CMK (cell line): ENCODE results near the gene GSTA2.
"Not testable (repeated sequence)": the region's sequence is repeated elsewhere in the genome, so short reads cannot be mapped to it uniquely, and the experiment has no call there.

Experiments
- DNase-seq: peaks from one replicate; pipeline ENCODE4 v3.0.0-alpha.2; 2010; ENCODE audit warnings: low read depth

Gene GSTA2

DNA sequence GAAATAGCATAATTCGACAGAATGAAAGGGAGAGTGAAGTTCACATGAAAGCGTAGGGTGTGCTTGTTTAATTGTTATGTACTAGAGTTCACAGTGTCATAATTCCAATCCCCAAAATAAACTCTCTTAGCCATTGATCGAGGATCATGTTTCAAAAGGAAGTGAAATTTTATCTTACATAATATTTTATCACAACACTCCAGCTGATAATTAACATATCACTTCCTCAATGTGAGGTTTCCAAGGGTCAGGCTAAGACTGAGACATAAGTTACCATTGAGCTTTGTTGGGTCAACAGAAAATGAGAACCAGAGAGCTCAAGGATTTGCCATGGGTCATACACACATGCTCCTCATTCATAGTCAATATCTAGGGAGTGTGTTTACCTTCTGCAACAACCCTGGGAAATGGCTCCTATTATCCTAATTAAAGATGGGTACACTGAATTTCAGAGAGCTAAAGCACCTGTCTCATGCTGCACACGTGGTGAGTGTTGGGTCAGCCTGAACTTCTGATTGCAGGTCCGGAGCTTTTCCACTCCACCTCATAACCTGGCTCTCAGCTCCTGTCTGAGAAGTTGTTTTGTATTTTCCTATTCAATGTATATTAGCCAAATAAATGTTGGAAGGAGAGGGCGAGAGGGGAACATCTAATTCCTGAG lies 3.0 kb downstream of the GSTA2 start:
- DNase-seq, result no peak

- no peak for DNase-seq
Observed at GRCh38 chr6:52759085-52759484, 4.2 kb downstream of the GSTA2 start.

- not testable (repeated sequence) for DNase-seq
Observed at GRCh38 chr6:52757651-52758338, 5.5 kb downstream of the GSTA2 start.

GRCh38 chr6:52754443-52754842 lies 8.8 kb downstream of the GSTA2 start:
- DNase-seq, result no peak

- not testable (repeated sequence) for DNase-seq
Observed at GRCh38 chr6:52753137-52753536, 10.1 kb downstream of the GSTA2 start.

GRCh38 chr6:52752310-52752709 lies 11.0 kb downstream of the GSTA2 start:
- DNase-seq, result no peak

DNA sequence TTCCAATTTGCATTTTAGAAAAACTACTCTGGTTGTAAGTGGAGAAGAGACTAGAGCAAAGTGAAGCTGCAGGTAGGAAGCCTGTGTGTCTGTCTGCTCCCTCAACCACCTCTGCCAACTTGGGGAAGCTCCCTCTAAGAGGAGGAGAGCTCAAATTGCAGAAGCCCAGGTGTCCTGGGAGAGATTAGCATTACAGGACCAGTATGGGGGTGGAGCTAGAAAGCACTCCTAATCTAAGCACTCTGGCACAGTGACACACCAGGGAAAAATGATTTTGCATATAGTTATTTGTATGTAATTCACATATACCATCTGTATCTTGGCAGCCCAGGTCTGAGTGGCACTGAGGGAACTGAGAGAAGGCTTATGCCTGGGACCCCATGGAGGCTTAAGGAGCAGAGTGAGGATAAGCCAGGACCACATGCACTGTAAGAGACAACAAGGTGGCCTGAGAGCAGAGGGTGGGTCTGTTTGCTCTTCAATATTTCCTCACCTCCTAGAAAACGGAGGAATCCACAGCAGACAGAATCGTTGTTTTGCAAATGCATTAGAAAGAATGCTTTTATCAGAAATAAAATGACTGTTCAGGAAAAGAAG lies 13.6 kb downstream of the GSTA2 start:
- no peak for DNase-seq

DNA sequence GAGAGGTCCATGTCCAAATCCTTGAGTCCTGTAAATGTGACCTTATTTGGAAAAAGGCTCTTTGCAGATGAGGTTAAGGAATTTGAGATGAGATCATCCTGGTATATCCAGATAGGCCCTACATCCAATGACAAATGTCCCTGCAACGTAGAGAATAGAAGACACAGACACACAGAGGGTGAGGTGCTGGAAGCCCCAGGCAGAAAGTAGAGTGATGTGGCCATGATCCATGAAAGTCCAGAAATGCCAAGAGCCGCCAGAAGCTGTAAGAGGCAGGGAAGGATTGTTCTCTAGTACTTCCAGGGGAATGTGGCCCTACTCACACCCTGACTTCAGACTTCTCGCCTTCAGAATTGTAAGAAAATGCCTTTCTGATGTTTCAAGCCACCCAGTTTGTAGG lies 16.0 kb downstream of the GSTA2 start:
- DNase-seq, result not testable (repeated sequence)

GRCh38 chr6:52746213-52746612 lies 17.1 kb downstream of the GSTA2 start:
- DNase-seq, result no peak

DNA sequence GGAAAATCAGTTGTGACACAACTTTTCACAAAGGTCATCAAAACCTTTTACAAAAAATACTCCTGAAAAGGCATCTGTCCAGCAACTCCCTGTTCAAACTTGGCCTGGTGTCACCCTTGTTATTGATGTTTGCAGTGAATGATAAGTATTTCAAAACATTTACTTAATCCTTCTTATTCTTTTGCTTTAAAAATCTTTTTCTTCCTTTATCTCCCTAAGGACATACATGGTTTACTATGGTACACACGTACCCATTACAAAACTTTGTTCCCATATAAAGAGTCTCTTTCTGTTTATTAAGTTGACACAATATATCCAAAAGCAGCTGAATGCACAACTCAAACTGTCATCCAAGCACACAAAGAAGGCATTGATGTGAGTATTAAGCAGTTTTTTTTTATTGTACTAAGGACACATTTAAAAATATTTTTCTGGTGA lies 17.5 kb downstream of the GSTA2 start:
- DNase-seq, result no peak

GRCh38 chr6:52741872-52742271 lies 21.4 kb downstream of the GSTA2 start:
- no peak for DNase-seq

DNA sequence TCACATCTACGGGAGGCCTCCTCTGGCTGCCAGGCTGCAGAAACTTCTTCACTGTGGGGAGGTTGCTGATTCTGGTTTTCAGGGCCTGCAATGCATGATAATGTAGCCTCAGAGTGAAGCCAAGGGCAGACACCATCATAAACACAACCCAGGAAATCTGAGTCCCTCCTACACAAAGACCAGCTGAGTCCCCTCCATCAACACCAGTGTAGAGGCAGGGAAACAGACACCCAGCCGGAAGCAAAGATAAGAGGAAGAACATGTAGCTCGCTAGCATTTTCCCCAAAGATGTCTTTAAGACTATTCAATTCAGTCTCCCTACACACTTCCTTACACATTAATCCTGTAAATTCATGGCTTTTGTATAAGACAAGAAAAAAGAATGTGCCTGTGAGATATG lies 23.6 kb downstream of the GSTA2 start:
- peak; percentile 38 for DNase-seq

DNA sequence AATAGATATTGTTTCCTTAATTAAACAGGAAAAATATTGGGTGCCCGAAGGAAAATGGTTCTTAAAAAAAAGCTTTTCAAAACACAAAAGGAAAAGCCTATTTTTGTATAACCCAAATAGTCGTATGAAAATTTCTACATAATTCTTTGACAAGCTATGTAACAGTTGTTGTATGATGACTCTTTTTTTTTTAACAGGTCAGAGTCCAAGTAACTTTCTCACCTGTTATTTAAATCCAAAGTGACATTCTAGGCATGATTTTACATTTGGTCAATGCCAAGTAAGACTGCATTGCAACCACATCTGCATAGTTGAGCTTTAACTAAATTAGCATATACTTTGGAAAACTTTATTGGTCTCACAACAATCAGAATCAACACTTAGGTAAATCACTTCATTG lies 24.1 kb downstream of the GSTA2 start:
- DNase-seq, result no peak

DNA sequence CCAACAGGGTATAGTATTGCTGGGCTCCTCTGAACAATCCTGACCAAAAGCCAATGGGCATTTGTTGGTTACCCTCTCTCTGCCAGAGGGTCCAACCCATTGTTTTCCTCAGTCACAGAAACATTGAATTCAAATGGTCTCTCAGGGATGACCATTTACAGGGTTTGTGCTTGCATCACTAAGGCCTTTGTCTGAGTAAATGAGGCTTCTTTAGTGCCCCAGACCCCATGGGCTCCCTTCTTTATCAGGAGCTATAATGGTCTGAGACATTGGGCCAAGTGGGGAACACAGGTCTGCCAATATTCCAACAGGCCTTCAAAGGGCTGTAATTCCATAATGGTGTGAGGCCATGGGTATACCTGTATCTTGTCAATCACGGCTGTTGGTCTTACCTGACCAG lies 27.1 kb downstream of the GSTA2 start:
- no peak for DNase-seq

DNA sequence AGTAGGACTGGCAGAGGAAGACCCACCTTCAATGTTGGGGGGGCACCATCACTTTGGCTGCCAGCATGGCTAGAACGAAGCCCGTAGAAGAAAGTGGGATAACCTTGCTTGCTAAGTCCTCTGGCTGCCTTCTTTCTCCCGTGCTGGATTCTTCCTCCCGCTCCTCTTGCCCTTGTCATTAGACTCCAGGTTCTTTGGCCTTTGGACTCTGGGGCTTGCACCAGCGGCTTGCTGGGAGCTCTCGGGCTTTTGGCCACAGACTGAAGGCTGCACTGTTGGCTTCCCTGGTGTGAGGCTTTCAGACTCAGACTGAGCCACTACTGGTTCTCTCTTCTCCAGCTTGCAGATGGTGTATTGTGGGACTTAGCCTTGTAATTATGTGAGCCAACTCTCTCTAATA lies 28.2 kb downstream of the GSTA2 start:
- DNase-seq, result no peak

GRCh38 chr6:52734072-52734471 lies 29.2 kb downstream of the GSTA2 start:
- DNase-seq, result no peak

DNA sequence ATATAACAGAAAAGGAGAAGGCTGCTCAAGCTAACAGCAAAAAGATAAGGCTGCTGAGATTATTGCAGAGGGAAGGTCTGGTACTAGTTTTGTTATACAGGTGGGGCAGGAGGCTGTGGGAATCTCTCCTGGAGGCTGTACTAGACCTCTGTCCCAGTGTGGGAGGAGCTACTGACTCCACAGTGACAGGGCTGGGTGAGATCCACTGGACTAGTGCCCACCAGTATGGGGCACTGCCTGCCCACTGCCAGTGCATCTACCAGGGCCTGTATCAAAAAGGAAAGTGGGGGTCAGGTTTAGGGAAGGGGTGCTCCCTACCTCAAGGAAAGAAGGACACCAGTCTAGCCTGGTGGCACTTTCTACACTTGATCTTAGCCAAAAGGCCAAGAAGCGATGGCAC lies 30.1 kb downstream of the GSTA2 start:
- DNase-seq, result no peak

DNA sequence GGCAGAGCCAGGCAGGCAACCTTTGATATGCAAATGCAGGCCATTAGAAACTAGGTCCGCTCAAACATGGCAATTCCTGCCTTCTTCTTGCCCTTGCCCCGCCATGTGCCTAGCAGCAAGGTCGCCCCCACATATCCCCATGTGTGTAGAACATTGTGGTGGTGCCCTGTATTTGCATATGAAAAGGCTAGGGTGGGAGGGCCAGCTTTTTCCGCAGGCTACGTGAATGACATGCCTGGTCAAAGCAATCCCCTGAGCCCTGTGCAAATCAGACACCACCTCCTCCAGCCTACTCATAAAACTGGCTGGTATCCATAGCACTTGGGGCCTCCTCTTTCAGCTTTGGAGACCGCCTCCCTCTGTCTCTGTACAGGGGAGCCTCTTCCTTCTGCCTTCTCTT lies 31.6 kb downstream of the GSTA2 start:
- DNase-seq, result no peak

DNA sequence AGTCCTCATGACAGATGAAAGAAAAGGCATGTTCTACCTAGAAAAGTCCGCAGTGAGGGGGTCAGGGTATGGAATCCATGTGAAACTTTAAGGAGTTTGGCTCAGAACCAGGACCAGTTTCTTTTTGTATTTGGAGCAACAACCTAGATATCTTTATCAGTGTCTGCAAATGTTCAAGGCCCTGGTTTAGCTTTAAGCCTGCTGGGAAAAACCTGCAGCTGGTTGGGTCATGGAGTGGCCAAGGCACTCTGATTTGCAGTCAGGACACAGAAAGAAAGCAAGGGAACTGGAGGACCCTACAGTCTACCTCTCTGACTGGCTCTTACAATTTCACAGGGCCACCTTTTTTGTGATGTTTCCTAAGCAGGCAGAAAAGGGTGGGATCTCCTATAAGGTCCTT lies 33.7 kb downstream of the GSTA2 start:
- no peak for DNase-seq

GRCh38 chr6:52728394-52728793 lies 34.9 kb downstream of the GSTA2 start:
- DNase-seq, result no peak

- DNase-seq, result no peak
Observed at GRCh38 chr6:52727908-52728307, 35.4 kb downstream of the GSTA2 start.

- DNase-seq, result no peak
Observed at GRCh38 chr6:52726741-52727535, 36.3 kb downstream of the GSTA2 start.

DNA sequence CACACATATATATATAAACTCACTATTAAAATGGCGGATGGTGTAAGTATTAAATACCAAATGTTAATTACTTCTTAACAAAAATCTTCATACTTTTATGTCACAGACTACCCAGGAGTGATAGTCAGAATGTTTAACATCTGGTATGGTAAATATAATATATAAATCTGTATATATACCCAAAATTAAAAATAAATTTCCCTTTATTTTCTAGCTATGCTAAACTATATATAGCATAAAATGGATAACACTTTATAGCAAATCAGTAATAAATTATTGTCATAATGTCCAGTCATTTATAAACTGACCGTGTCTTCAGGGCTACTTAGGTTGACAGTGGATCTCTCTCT lies 37.1 kb downstream of the GSTA2 start:
- DNase-seq, result no peak
